ENCODE measurements around the gene ART3. TPM values are rescaled to one million over a fixed set of nuclear protein-coding genes. Genes with fewer than 3 reads are reported as not detected.

ART3 gene
- polyA plus RNA-seq, 1 donor from 2014 or later: 0.25 TPM

GRCh38 chr4:76147454-76148141 is 73.1 kb downstream of the ART3 start:
- Histone ChIP-seq H3F3A (ENCODE audit: insufficient read depth, low read length, poor library complexity, severe bottlenecking) (no peaks in the 10 kb centered on the region), H3K9me2 (ENCODE audit: insufficient read depth, low read length) (no peaks in the 10 kb centered on the region), H3K9ac (ENCODE audit: low read length) (peak overlapping the region; percentile 86), H4K20me1 (ENCODE audit: insufficient read depth) (no peaks in the 10 kb centered on the region), H3K79me2 (replicated peaks; ENCODE audit: insufficient read depth, low read length) (peaks cover 51% of the 10 kb centered on the region), H3K4me3 (ENCODE audit: low read length) (peak overlapping the region; percentile 93), H2AFZ (ENCODE audit: low read depth, low read length) (peak overlapping the region; percentile 77), H3K9me3 (ENCODE audit: low read length) (no peaks in the 10 kb centered on the region), H3K4me2 (ENCODE audit: low read length) (peak overlapping the region; percentile 91), H3K27me3 (ENCODE audit: insufficient read depth, low read depth, low read length) (no peaks in the 10 kb centered on the region), H3K27ac (ENCODE audit: low read length) (peak overlapping the region; percentile 74), H3K36me3 (ENCODE audit: insufficient read depth, low read length) (no peaks in the 10 kb centered on the region)
- no peak for TF ChIP-seq POLR2AphosphoS5 (IDR thresholded peaks at IDR 0.05)
- no peak for TF ChIP-seq RAD21 (conservative IDR thresholded peaks at IDR 0.05)
- TF ChIP-seq REST (IDR thresholded peaks at IDR 0.05; ENCODE audit: borderline replicate concordance): no peak
- TF ChIP-seq SMC3 (conservative IDR thresholded peaks at IDR 0.05; ENCODE audit: poor library complexity): no peak
- no peak for TF ChIP-seq EZH2 (IDR thresholded peaks at IDR 0.05; ENCODE audit: borderline replicate concordance, insufficient read depth, low read length, poor library complexity, severe bottlenecking)

GRCh38 chr4:76148142-76148865 is 73.8 kb downstream of the ART3 start, which contains the start of gene NUP54:
Gene NUP54, minus strand, starts transcription at chr4:76148397. Its CDS starts 23 bp downstream, at chr4:76148374.
- H3K9me3 ChIP-seq (ENCODE audit: low read length): no peaks in the 10 kb centered on the region
- peaks cover 47% of the 10 kb centered on the region for H3K79me2 ChIP-seq (replicated peaks; ENCODE audit: insufficient read depth, low read length)
- TF ChIP-seq MXI1 (conservative IDR thresholded peaks at IDR 0.05; ENCODE audit: poor library complexity, severe bottlenecking) (peak; percentile 94), SMC3 (conservative IDR thresholded peaks at IDR 0.05; ENCODE audit: poor library complexity) (peak; percentile 42), EZH2 (IDR thresholded peaks at IDR 0.05; ENCODE audit: borderline replicate concordance, insufficient read depth, low read length, poor library complexity, severe bottlenecking) (no peak), REST (IDR thresholded peaks at IDR 0.05; ENCODE audit: borderline replicate concordance) (peak; percentile 76), TAF1 (IDR thresholded peaks at IDR 0.05; ENCODE audit: low read depth) (peak; percentile 89), EP300 (conservative IDR thresholded peaks at IDR 0.05; ENCODE audit: poor library complexity, severe bottlenecking) (peak; percentile 52), CTCF (IDR thresholded peaks at IDR 0.05; ENCODE audit: poor library complexity, severe bottlenecking) (no peak), RAD21 (conservative IDR thresholded peaks at IDR 0.05) (no peak), POLR2AphosphoS5 (IDR thresholded peaks at IDR 0.05) (peak; percentile 91)
- no peaks in the 10 kb centered on the region for H3F3A ChIP-seq (ENCODE audit: insufficient read depth, low read length, poor library complexity, severe bottlenecking)
- H3K27me3 ChIP-seq (ENCODE audit: insufficient read depth, low read depth, low read length): no peaks in the 10 kb centered on the region
- peak within 1 kb of the TSS; percentile 74 for H3K27ac ChIP-seq (ENCODE audit: low read length)
- H3K9ac ChIP-seq (ENCODE audit: low read length): peak within 1 kb of the TSS; percentile 86
- H3K36me3 ChIP-seq (ENCODE audit: insufficient read depth, low read length): no peaks in the 10 kb centered on the region
- peak within 1 kb of the TSS; percentile 77 for H2AFZ ChIP-seq (ENCODE audit: low read depth, low read length)
- H3K4me2 ChIP-seq (ENCODE audit: low read length): peak within 1 kb of the TSS; percentile 95
- H4K20me1 ChIP-seq (ENCODE audit: insufficient read depth): no peaks in the 10 kb centered on the region
- H3K4me3 ChIP-seq (ENCODE audit: low read length): peak within 1 kb of the TSS; percentile 93
- H3K9me2 ChIP-seq (ENCODE audit: insufficient read depth, low read length): no peaks in the 10 kb centered on the region

Measured in neural cell (in vitro differentiated cells).